Bronchial epithelial cell (primary cell): Measurements from ENCODE around the gene PHACTR4. TPM values are rescaled to one million over a fixed set of nuclear protein-coding genes. Genes with fewer than 3 reads are reported as not detected.
"Not testable (repeated sequence)": the region's sequence is repeated elsewhere in the genome, so short reads cannot be mapped to it uniquely, and the experiment has no call there.

Source experiments
- DNase-seq: peaks from one replicate; pipeline ENCODE4 v3.0.0-alpha.2; 2010; ENCODE audit warnings: low read depth
- FAIRE-seq: peaks from 2 replicates; lab custom pipeline; 2011; peaks lifted over from hg19 to GRCh38; lab: Jason Lieb, UNC
- H3K27me3 ChIP-seq: 2 replicates; pipeline ENCODE4 v1.5.1; 2011; ENCODE audit warnings: low read length; ENCODE audit not compliant: control insufficient read depth, insufficient read depth
- H3K36me3 ChIP-seq: 2 replicates; pipeline ENCODE4 v1.5.1; 2011; ENCODE audit warnings: low read length; ENCODE audit not compliant: control insufficient read depth, insufficient read depth
- H3K4me3 ChIP-seq: 2 replicates; pipeline ENCODE4 v1.5.1; 2011; ENCODE audit warnings: mild to moderate bottlenecking, low read depth, low read length, control low read depth
- CTCF ChIP-seq: IDR thresholded peaks from 2 replicates; pipeline ENCODE4 v1.5.1; 2011; ENCODE audit warnings: mild to moderate bottlenecking, moderate library complexity, low read length, control low read depth, inconsistent platforms; ENCODE audit not compliant: insufficient read depth, severe bottlenecking
- total RNA-seq: library from RNA; depleted of rRNA; stranded (reverse); fragments of >200 nt; gene quantifications from 2 replicates; pipeline ENCODE4 v1.2.1, GENCODE V29; 2014

The PHACTR4 gene
- total RNA-seq, 1 donor from 2014 or later: 3.2 TPM

GRCh38 chr1:28518745-28519341, 149.3 kb downstream of the PHACTR4 start:
- peak overlapping the region; percentile 60 for H3K4me3 ChIP-seq
- H3K36me3 ChIP-seq: peaks cover 3% of the 10 kb centered on the region
- no peak for DNase-seq
- FAIRE-seq: no peak
- no peak for TF ChIP-seq CTCF
- no peaks in the 10 kb centered on the region for H3K27me3 ChIP-seq

GRCh38 chr1:28519946-28520725, 150.6 kb downstream of the PHACTR4 start:
- H3K27me3 ChIP-seq: no peaks in the 10 kb centered on the region
- TF ChIP-seq CTCF: no peak
- H3K36me3 ChIP-seq: peaks cover 4% of the 10 kb centered on the region
- DNase-seq (no peak), FAIRE-seq (no peak)
- H3K4me3 ChIP-seq: no peak overlapping the region

GRCh38 chr1:28520796-28521195, 151.3 kb downstream of the PHACTR4 start:
- FAIRE-seq, DNase-seq, H3K27me3 ChIP-seq, H3K36me3 ChIP-seq, H3K4me3 ChIP-seq: not testable (repeated sequence)

GRCh38 chr1:28521502-28522164, 152.1 kb downstream of the PHACTR4 start:
- Histone ChIP-seq H3K4me3 (no peak overlapping the region), H3K27me3 (no peaks in the 10 kb centered on the region), H3K36me3 (peaks cover 4% of the 10 kb centered on the region)
- TF ChIP-seq CTCF: no peak
- DNase-seq: no peak
- no peak for FAIRE-seq

- not testable (repeated sequence) for DNase-seq, FAIRE-seq, H3K36me3 ChIP-seq
These were observed 153.0 kb downstream of the PHACTR4 start for GRCh38 chr1:28522537-28522936.

GRCh38 chr1:28525002-28525642, 155.6 kb downstream of the PHACTR4 start:
- H3K4me3 ChIP-seq, H3K27me3 ChIP-seq, DNase-seq, FAIRE-seq, H3K36me3 ChIP-seq: not testable (repeated sequence)

More at GRCh38 chr1:28522537-28522936, 153.0 kb downstream of the PHACTR4 start:
- H3K4me3 ChIP-seq, H3K27me3 ChIP-seq: not testable (repeated sequence)

GRCh38 chr1:28526886-28527285, 157.3 kb downstream of the PHACTR4 start:
- Histone ChIP-seq H3K4me3 (no peak overlapping the region), H3K36me3 (peaks cover 11% of the 10 kb centered on the region), H3K27me3 (no peaks in the 10 kb centered on the region)
- DNase-seq: no peak
- FAIRE-seq: no peak
- no peak for TF ChIP-seq CTCF
